Hematopoietic multipotent progenitor cell treated with erythropoietin and hydrocortisone succinate and interleukin-3 and kit ligand, for 8 days (in vitro differentiated cells): ENCODE data around the gene VSX1.
A peak's percentile ranks its signal among the peaks of the same experiment; 100 is the strongest.

ENCODE experiments used
- DNase-seq: peaks from one replicate; pipeline ENCODE4 v3.0.0-alpha.2; 2015

Gene VSX1

DNA sequence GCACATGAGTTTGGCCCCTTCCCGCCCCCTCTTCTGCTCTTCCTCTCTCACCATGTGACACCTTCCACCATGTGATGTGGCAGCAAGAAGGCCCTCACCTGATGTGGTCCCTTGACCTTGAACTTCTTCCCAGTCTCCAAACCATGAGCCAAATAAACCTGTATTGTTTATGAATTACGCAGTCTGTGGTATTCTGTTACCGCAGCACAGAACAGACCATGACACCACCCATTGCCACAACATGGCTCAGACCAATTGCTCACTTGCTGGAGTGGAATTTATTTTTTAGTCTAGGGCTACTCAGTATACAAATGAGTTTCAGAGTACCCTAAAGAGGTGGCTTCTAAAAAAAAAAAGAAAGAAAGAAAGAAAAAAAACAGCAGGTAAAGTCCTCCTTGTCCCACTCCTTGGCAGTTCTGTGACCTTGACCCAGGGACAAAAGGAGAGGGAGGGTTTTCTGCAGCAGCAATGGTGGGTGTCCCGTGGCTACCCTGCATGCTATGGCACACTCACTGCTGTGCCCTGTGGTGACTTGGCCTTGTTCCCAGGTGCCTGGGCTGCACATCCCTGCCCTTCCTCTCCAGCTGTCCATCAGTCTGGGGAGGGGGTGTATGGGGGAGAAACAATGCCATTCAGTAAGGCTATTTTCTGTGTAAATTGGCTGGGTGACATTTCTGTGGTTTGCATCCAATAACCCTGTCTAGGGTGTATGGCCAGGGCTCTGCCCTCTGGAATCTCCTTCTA is 5.4 kb upstream of the VSX1 start:
- no peak for DNase-seq

DNA sequence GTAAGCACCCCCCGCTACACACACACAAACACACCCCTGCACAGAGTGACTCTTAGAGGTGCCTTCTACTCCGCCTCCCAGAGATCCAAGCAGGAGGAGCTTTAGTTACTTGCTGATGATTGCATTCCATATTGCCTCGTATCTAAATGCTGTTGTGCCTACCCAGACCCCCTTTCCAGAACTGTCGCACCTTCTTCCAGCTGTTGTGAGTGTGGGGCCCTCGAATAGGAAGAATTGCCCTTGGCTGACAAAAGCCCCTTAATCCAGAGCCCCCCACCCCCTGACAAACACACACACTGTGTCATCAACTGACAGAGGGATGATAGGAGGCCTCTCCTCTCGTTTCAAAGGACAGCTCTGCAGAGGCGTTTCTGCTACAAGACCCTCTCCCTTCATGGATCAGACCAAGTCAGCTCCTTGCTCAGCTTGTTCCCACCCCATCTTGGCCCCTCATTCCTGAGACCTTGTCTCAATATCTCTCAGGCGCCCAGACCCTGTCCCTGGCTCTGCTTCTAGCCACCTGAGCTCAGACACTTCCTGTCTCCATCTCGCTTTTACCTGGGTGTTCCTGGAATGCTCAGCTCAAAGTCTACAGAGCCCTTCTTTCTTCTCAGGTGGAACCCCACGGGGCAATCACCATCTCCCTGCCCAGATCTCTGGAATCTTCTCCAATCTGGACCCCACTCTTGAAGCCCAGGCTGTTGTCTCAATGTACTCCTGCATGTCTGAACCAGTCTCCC is 4.0 kb upstream of the VSX1 start:
- DNase-seq, result no peak

DNA sequence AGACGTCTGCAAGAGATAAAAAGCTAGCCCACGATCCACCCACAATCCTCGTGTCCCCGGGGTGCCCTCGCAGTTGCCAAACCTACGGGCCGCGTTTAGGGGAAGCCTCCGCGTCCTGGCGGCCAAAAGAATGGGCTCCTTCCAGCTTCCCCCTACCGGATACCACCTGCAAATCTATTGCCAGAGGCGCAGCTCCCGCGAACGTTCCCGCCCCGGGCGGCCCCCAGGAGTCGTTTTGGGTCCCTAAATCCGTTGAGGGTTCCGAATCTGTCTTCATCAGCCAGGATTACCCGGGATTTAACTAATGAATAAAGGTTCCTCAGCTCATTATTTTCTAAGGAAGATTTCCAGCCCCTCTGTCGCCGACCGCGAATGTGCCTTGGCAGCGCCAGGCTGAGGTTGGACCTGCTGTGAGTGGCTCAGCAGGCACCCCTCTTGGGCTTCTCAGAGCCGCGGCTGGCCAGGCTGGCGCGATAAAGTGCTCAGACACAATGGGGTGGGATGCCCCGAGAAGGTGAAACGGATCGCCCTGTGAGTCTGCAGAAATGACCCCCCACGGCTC is 2.8 kb upstream of the VSX1 start:
- DNase-seq, result no peak

DNA sequence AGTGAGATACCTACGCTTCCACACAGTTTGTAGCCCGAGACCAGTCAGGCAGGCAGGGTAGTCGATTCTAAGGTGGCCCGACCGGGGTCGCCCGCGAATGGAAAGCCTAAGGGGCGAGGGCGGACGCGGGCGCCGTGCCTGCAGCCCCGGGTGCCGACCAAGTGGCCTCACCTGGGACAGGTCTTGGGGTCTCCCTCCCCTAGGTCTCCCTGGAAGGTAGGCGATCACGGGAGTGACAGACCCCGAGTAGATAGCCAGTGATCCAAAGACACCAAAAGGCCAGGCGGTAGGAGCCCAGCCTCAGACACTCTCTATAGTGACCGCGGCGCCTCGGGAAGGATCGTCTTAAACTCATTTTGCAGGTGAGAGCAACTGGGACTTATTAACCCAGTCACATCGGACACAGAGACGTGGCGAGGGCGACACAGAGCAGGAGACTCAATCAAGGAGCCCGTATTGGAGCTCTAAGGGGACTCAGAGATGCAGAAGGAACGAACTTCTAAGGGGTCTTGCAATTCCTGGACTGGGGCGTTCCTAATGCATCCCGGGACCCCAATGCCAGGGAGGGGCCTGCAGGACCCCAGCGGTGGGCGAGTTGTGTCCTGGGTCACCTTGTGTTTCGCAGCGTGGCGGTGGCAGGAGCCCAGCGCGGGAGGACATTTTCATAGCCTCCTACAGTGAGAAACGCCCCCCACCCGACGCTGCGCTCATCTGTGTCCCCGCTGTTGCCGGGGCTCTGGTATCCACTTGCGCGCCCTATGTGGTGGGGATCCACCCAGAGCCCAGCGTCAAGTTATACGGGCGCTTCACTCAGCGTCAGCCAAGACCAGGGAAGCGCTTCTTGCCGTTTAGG is 2.1 kb upstream of the VSX1 start:
- DNase-seq, result peak; percentile 40

DNA sequence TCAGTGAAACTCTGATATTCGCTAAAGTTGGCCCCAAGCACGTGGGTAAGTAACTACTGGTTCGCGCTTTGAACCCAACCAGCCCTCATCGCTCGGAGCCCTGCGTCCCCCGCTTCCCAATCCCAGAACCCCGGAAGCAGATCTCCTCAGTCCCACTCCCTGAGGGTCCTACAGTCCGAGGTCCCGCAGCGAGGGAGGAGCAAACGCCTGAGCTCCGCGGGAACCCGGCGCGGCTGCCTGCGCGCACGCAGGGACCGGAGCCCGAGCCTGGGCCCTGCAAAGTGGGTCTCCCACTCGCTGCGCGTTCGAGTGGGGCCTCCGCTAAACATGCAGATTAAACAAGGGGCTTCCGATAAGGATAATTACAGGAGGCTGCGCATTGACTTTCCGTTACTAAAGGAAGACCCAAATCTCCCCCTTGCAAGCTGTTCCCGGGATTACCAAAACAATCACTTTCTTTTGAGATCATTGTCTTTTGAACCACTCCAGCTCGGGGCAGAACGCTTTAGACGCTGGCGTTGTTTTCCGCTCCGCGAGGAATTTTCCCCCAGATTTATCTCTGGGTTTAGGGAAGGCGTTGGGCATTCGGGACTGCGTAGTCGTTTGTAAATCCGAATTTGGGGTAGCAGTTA is 1.3 kb upstream of the VSX1 start:
- no peak for DNase-seq

DNA sequence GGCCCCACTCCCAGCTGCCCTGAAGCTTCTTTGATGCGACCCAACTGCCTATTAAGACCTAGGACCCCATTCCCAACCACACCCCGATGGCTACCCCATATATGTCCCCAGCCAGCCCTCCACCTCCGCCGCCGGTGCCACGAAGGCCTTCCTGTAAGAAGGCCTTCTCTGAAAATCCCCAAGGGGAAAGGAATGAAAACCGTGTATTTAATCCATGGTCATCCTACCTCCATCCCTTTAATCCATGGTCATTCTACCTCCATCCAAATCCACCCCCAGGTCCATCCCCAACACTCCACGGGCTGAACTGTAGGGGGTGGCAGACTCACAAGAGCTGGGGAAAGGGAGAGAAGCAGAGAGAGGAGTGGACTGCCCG is 545 bp upstream of the VSX1 start:
- DNase-seq, result no peak

DNA sequence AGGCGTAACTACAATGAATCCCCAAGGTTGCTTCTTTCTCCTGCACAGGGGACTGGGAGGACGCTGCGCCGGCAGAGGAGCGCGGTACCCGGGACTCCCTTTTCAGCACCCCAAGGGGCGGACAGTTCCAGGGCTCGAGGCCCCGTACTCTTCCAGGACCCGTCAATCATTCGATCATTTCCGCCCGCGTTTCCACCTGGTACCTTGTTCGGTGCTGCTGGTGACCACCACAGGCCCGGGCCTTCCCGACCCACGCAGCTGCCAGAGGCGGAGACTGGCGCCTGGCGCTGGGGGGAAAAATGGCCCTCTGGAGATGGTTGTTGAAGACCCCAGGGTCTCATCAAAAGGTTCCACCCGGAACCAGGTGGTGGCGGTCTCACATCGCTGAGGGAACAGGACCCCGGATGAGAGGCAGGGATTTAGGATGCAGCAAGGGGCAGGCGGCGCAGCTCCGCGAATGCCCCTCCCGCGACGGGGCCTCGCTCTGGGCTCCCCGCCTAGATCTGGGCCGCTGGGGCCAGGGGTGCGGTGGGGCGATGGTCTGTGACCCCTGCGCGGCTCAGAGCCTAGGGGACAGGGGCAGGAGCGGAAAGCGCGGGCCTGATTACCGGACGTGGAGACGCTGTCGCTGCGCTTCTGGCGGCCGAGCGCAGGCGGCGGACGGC is 744 bp downstream of the VSX1 start:
- DNase-seq, result no peak

DNA sequence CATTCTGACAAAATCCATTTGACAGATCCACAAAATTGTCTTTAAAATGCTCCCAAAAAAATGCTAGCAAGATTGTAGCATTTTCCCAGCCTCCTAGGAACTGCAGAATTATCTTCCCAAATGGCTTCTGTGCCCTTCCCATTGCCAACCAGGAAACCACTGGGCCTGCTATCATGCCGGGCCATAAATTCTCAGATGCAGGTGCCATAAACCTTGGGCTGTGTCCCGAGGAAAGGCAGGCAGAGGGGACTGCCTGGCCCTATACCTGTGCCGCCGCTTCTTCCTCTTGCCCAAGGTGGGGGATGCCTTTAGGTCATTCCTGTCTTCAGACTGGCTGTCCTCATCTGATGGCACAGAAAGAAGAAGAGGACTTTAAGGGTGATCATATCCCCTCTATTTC is 2.8 kb downstream of the VSX1 start:
- no peak for DNase-seq

DNA sequence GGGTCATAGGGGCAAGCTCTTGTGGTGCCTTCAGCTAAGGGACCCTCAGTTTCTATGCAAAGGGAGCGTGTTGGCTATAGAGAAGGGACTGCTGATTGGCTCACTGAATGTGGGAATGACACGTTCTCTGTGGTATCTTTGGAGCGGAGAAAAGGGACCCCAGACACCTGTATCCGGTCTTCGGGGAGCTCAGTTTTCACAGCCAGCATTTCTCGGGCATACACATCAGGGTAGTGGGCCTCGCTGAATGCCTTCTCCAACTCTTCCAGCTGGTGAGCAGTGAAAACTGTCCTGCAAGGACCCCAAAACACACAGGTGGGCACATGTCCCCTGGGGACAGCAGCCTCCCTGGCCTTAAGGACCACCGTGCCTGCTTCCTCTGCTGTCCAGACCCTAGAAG is 3.3 kb downstream of the VSX1 start:
- no peak for DNase-seq

DNA sequence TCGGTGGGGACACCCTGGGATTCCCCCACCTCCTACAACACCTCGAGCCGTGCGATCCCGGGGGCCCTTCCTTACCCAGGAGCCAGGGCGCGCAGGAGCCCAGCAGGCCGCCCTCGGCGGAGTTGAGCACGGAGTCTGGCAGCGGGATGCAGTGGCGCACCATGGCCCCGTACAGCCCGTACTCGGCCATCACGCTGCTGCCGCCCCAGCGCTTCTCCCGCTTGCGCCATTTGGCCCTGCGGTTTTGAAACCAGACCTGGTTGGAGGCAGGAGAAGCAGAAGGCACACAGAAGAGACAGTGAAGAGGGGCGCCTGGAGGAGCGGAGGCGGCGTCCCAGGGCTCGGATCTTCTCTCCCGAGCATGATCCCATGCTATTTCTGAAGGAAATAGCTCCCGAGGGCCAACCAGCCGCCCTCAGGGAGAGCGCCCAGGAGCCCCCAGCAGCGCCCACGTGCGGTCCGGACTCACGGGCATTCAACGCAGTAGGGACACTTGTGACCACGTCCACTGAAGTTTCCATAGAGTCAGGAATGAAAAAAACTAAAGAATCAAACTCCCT is 4.3 kb downstream of the VSX1 start:
- DNase-seq, result no peak

DNA sequence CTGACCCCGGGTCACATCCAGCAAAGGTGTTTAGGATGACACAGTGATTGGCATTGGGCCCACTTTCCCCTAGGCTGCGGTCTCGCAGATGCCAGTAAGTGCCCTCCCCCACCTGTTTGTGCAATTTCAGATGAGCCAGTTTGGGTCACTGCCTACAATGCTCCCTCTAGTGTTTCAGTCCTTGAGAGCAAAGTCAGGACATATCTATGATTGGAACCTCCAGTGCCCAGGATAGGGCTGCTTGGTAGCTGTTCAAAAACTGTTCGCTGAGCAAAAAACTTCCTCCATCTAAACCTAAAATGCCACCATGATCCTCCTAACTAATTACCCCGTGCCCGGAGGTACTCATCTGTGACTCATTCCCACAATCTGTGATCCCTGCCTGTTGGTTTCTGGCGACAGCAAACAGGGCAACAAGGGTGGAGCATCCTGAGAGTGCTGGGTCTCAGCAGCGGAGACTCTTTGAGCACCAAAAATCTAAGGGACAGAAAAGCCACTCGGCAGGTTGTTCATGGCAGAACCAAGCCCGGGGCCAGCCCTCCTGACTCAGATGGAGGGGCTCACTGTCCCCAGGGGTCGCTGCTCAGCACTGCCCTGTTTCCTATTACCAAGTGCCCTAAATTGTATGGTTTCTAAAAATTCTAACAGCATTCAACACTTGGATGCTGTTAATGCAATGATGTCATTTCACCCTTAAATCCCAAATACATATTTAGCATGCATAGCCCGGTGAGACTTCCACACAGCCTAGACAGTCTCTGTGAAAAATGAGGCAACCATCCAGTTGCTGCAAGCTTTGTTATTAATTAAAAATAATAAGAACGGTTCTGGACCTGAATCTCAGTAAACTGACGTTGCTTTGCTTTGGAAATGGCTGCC is 5.0 kb downstream of the VSX1 start:
- peak; percentile 52 for DNase-seq

DNA sequence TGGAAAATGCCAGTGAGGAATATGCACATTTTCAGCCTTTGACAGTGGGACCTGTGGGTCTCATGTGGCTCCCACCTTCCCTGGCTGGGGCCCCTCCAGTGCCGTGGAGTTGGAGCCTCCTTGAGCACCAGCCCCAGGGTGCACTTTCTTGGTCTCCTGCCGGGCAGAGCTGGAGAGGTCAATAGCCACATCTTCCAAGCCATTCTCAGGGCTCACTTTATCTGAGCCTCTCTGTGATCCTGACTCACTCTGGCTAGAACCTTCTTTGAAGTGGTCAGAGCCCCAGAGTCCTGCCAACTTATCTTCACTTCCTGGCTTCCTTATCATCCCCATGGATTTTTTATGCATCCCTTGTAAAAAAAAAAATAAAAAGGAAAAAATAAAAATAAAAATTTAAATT is 5.7 kb downstream of the VSX1 start:
- no peak for DNase-seq

DNA sequence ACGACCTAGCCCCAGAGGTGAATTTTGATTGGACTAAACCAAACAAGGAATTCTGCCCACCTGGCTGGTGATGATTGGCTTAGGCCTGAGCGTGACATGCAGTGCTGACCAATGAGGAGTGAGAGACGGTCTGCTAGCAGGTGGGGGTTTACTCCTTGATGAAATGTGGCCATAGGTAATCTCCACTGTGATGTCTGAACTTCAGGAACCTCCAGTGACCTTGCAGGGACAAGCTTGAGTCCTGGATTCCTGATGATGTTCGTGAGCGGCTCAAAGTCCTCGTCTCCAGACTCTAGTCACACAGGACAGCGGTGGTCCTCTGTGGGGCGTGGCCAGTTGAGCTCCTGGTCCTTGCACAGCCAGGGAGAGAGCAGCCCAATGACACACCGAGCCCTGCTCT is 8.4 kb downstream of the VSX1 start:
- DNase-seq, result no peak

DNA sequence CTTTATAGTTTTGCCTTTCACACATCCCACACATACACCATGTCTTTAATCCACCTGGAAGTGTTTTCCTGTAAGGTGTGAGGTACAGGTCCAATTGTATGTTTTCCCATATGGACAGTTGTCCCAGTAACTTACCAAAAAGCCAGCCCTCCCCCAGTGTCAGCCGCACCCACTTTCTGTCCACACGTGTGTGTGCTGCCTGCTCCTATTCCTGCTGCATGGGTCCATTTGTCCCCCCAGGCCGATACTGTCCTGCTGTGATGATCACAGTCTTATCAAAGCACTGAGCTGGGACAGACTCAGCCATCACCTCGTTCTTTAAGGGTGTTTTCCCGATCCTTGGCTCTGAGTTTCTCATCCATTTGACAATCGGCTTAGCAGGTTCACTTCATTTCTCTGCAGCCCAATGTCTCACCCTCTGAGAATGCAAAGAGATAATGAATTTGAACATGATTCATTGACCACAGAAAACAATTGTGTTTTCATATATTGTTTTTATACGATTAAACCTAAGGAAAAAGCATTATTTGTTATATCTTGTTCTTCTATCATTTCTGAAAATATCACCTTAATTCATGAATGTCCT is 9.6 kb downstream of the VSX1 start:
- no peak for DNase-seq

DNA sequence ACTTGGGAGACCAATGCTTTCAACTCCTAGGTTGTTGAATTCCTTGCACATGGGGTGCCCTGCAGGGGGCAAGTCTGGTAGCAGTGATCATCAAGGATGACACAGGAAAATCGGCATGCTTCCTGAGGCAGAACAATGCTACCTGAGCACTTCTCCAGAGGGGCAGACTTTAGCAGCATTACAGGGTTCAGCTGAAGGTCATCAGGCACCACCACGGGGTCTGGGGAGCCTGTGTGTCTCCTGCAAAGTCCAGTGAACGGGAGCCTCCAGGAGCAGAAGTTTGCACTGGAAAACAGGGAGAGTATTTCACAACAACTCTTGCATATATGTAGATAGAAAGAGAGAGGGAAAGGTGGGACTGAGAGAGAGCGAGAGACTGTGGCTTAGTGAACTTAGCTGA is 10.2 kb downstream of the VSX1 start:
- no peak for DNase-seq

DNA sequence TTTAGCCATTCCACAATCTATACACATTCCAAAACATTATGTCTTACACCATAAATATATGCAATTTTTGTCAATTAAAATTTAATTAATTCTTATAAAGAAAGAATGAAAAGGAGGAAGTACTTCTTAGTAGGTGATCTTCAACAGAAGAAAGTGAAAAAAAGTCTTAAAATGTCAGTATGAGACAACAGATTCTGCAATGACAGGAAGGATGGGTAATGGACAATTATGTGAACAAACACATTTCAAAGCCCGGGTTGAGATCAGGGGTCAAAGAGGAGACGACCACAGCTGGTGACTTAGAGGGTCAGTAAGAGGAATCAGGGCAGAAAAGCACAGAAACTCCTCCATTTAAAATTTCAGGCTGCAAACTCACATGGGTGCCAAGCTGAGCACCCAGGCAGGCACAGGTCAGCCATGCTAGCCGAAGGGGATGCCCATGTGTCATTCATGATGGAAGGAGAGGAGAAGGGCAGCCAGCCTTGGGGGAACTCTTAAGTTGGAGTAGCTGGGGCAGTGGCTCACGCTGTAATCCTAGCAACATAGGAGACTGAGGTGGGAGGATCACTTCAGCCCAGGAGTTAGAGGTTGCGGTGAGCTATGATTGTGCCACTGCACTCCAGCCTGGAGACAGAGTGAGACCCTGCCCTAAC is 11.0 kb downstream of the VSX1 start:
- DNase-seq, result no peak

DNA sequence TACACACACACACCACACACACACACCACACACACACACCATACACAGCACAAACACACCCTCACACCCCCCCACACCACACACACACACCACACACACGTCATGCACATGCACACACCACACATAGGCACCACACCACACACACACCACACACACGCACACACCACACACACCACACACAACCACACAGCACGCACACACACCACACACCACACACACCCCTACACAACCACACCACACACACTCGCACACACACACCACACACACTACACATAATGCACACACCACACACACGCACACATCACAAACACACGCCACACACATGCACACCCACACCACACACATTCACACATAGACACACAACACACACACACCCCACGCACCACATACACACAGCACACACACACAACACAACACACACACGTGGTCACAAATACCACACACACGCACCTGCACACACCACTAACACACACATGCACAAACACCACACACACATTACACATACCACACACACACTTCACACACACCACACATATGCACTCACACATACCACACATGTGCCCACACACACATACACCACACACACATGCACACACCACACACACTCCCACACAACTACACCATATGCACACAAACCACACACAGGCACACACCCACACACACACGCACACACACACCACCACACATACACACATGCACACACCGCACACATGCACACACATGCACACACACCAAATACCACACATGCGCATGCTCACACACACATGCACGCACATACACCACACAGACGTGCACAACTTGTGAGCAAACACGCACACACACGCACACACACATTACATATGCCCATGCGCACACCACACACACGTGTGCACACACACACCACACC is 14.6 kb downstream of the VSX1 start:
- no peak for DNase-seq

DNA sequence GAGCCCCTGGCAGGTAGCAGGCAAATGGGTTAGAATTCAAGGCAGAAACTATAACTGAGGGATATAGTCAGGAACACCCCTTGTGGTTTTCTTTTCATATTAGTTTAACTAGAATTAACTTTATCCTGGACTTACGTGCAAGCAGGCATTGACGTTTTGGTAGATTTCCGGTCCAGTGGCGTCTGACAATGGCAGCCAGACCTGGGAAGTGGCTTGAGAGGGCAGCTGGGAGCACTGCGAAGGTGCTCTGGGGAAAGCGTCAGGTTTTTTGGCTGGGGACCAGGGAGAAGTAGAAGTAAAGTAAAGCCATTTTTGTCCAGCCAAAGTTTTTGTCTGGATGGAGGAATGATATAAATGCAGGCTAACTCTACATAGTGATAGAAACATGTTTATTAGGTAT is 15.6 kb downstream of the VSX1 start:
- DNase-seq, result no peak
